Mononuclear cell (primary cell): ENCODE data around the gene MYO18A. TPM values are rescaled to one million over a fixed set of nuclear protein-coding genes. Genes with fewer than 3 reads are reported as not detected.
"Not testable (repeated sequence)": the region's sequence is repeated elsewhere in the genome, so short reads cannot be mapped to it uniquely, and the experiment has no call there.

Experiments
- H3K27me3 ChIP-seq: 2 replicates; pipeline ENCODE4 v1.6.0; 2011; ENCODE audit warnings: low read length, control low read depth; ENCODE audit not compliant: insufficient read depth
- H3K4me1 ChIP-seq: 2 replicates; pipeline ENCODE4 v1.5.1; 2011; ENCODE audit warnings: mild to moderate bottlenecking, low read length, control low read depth; ENCODE audit not compliant: insufficient read depth
- H3K4me3 ChIP-seq: 2 replicates; pipeline ENCODE4 v1.5.1; 2011; ENCODE audit warnings: mild to moderate bottlenecking, low read length, moderate library complexity
- H3K9me3 ChIP-seq: 2 replicates; pipeline ENCODE4 v1.5.1; 2011; ENCODE audit warnings: low read depth, mild to moderate bottlenecking, control low read depth, low read length
- total RNA-seq: library from RNA; depleted of rRNA; stranded (reverse); fragments of >200 nt; gene quantifications from one replicate; pipeline ENCODE4 v1.2.3, GENCODE V29; 2012

The MYO18A gene
- total RNA-seq, 1 donor: 40.1 TPM

GRCh38 chr17:29102046-29102445 is 78.2 kb downstream of the MYO18A start:
- Histone ChIP-seq H3K27me3 (no peaks in the 10 kb centered on the region), H3K4me1 (peaks cover 4% of the 10 kb centered on the region), H3K4me3 (no peak overlapping the region), H3K9me3 (no peaks in the 10 kb centered on the region)

GRCh38 chr17:29100296-29100695 is 79.9 kb downstream of the MYO18A start:
- Histone ChIP-seq H3K9me3 (no peaks in the 10 kb centered on the region), H3K27me3 (no peaks in the 10 kb centered on the region), H3K4me3 (no peak overlapping the region), H3K4me1 (no peaks in the 10 kb centered on the region)

- Histone ChIP-seq H3K27me3 (no peaks in the 10 kb centered on the region), H3K4me3 (no peak overlapping the region), H3K9me3 (no peaks in the 10 kb centered on the region), H3K4me1 (no peaks in the 10 kb centered on the region)
These were observed 80.7 kb downstream of the MYO18A start for GRCh38 chr17:29099527-29099926.

GRCh38 chr17:29096094-29096493 is 84.1 kb downstream of the MYO18A start:
- no peaks in the 10 kb centered on the region for H3K4me1 ChIP-seq
- no peak overlapping the region for H3K4me3 ChIP-seq
- no peaks in the 10 kb centered on the region for H3K27me3 ChIP-seq
- no peaks in the 10 kb centered on the region for H3K9me3 ChIP-seq

GRCh38 chr17:29095439-29095838 is 84.8 kb downstream of the MYO18A start:
- Histone ChIP-seq H3K4me1 (no peaks in the 10 kb centered on the region), H3K27me3 (no peaks in the 10 kb centered on the region), H3K9me3 (no peaks in the 10 kb centered on the region), H3K4me3 (no peak overlapping the region)

- Histone ChIP-seq H3K4me1 (no peaks in the 10 kb centered on the region), H3K27me3 (no peaks in the 10 kb centered on the region), H3K9me3 (no peaks in the 10 kb centered on the region), H3K4me3 (no peak overlapping the region)
These were observed 86.0 kb downstream of the MYO18A start for GRCh38 chr17:29094101-29094708.

- no peaks in the 10 kb centered on the region for H3K9me3 ChIP-seq
- H3K4me3 ChIP-seq: no peak overlapping the region
- H3K27me3 ChIP-seq: no peaks in the 10 kb centered on the region
- no peaks in the 10 kb centered on the region for H3K4me1 ChIP-seq
These were observed 86.9 kb downstream of the MYO18A start for GRCh38 chr17:29093090-29093871.

GRCh38 chr17:29091606-29092289 is 88.5 kb downstream of the MYO18A start:
- Histone ChIP-seq H3K27me3 (no peaks in the 10 kb centered on the region), H3K9me3 (no peaks in the 10 kb centered on the region), H3K4me3 (no peak overlapping the region), H3K4me1 (no peaks in the 10 kb centered on the region)

GRCh38 chr17:29090750-29091605 is 89.2 kb downstream of the MYO18A start:
- Histone ChIP-seq H3K4me1 (no peaks in the 10 kb centered on the region), H3K4me3 (no peak overlapping the region), H3K9me3 (no peaks in the 10 kb centered on the region), H3K27me3 (no peaks in the 10 kb centered on the region)

- Histone ChIP-seq H3K27me3 (no peaks in the 10 kb centered on the region), H3K4me3 (no peak overlapping the region), H3K4me1 (no peaks in the 10 kb centered on the region)
These were observed 90.1 kb downstream of the MYO18A start for GRCh38 chr17:29090108-29090507.

GRCh38 chr17:29089601-29090044 is 90.6 kb downstream of the MYO18A start:
- Histone ChIP-seq H3K27me3 (no peaks in the 10 kb centered on the region), H3K4me1 (no peaks in the 10 kb centered on the region), H3K9me3 (no peaks in the 10 kb centered on the region), H3K4me3 (no peak overlapping the region)

More at GRCh38 chr17:29090108-29090507, 90.1 kb downstream of the MYO18A start:
- no peaks in the 10 kb centered on the region for H3K9me3 ChIP-seq

- not testable (repeated sequence) for H3K4me1 ChIP-seq, H3K9me3 ChIP-seq, H3K4me3 ChIP-seq, H3K27me3 ChIP-seq
These were observed 91.4 kb downstream of the MYO18A start for GRCh38 chr17:29088782-29089181.

- Histone ChIP-seq H3K27me3 (no peaks in the 10 kb centered on the region), H3K4me3 (no peak overlapping the region), H3K4me1 (no peaks in the 10 kb centered on the region), H3K9me3 (no peaks in the 10 kb centered on the region)
These were observed 93.4 kb downstream of the MYO18A start for GRCh38 chr17:29086628-29087332.

- H3K9me3 ChIP-seq: no peaks in the 10 kb centered on the region
- no peaks in the 10 kb centered on the region for H3K4me1 ChIP-seq
- H3K4me3 ChIP-seq: no peak overlapping the region
- H3K27me3 ChIP-seq: no peaks in the 10 kb centered on the region
These were observed 95.0 kb downstream of the MYO18A start for GRCh38 chr17:29085223-29085622.
